ENCODE data around the gene CTTNBP2.

The CTTNBP2 gene

GRCh38 chr7:117759950-117760640 lies 113.1 kb downstream of the CTTNBP2 start:
- no peak for DNase-seq (ENCODE audit: low read depth)
- H3K4me3 ChIP-seq (ENCODE audit: low read depth, low read length) = no peak overlapping the region

GRCh38 chr7:117757440-117757839 lies 115.8 kb downstream of the CTTNBP2 start:
- no peak for DNase-seq (ENCODE audit: low read depth)
- H3K4me3 ChIP-seq (ENCODE audit: low read depth, low read length) = no peak overlapping the region

GRCh38 chr7:117756586-117757085 lies 116.6 kb downstream of the CTTNBP2 start:
- H3K4me3 ChIP-seq (ENCODE audit: low read depth, low read length) = no peak overlapping the region
- DNase-seq (ENCODE audit: low read depth) = no peak

- no peak for DNase-seq (ENCODE audit: low read depth)
- H3K4me3 ChIP-seq (ENCODE audit: low read depth, low read length) = no peak overlapping the region
These were observed 118.1 kb downstream of the CTTNBP2 start for GRCh38 chr7:117755136-117755535.

GRCh38 chr7:117751775-117752174 lies 121.5 kb downstream of the CTTNBP2 start:
- no peak overlapping the region for H3K4me3 ChIP-seq (ENCODE audit: low read depth, low read length)
- DNase-seq (ENCODE audit: low read depth) = no peak

- no peak overlapping the region for H3K4me3 ChIP-seq (ENCODE audit: low read depth, low read length)
- no peak for DNase-seq (ENCODE audit: low read depth)
These were observed 122.4 kb downstream of the CTTNBP2 start for GRCh38 chr7:117750612-117751563.

- H3K4me3 ChIP-seq (ENCODE audit: low read depth, low read length) = no peak overlapping the region
- no peak for DNase-seq (ENCODE audit: low read depth)
These were observed 131.3 kb downstream of the CTTNBP2 start for GRCh38 chr7:117741962-117742361.

GRCh38 chr7:117739085-117739484 lies 134.2 kb downstream of the CTTNBP2 start:
- no peak overlapping the region for H3K4me3 ChIP-seq (ENCODE audit: low read depth, low read length)

GRCh38 chr7:117737926-117738325 lies 135.3 kb downstream of the CTTNBP2 start:
- no peak overlapping the region for H3K4me3 ChIP-seq (ENCODE audit: low read depth, low read length)
- no peak for DNase-seq (ENCODE audit: low read depth)

More at GRCh38 chr7:117739085-117739484, 134.2 kb downstream of the CTTNBP2 start:
- no peak for DNase-seq (ENCODE audit: low read depth)

- DNase-seq (ENCODE audit: low read depth) = no peak
These were observed 141.8 kb downstream of the CTTNBP2 start for GRCh38 chr7:117731455-117731854.

GRCh38 chr7:117730390-117730789 lies 142.9 kb downstream of the CTTNBP2 start:
- no peak overlapping the region for H3K4me3 ChIP-seq (ENCODE audit: low read depth, low read length)
- DNase-seq (ENCODE audit: low read depth) = no peak

More at GRCh38 chr7:117731455-117731854, 141.8 kb downstream of the CTTNBP2 start:
- H3K4me3 ChIP-seq (ENCODE audit: low read depth, low read length) = no peak overlapping the region

GRCh38 chr7:117728890-117729624 lies 144.2 kb downstream of the CTTNBP2 start:
- DNase-seq (ENCODE audit: low read depth) = no peak
- no peak overlapping the region for H3K4me3 ChIP-seq (ENCODE audit: low read depth, low read length)

- DNase-seq (ENCODE audit: low read depth) = no peak
- no peak overlapping the region for H3K4me3 ChIP-seq (ENCODE audit: low read depth, low read length)
These were observed 148.3 kb downstream of the CTTNBP2 start for GRCh38 chr7:117724898-117725297.

GRCh38 chr7:117719377-117719776 lies 153.9 kb downstream of the CTTNBP2 start:
- no peak for DNase-seq (ENCODE audit: low read depth)
- no peak overlapping the region for H3K4me3 ChIP-seq (ENCODE audit: low read depth, low read length)

GRCh38 chr7:117718116-117718835 lies 155.0 kb downstream of the CTTNBP2 start:
- no peak for DNase-seq (ENCODE audit: low read depth)
- no peak overlapping the region for H3K4me3 ChIP-seq (ENCODE audit: low read depth, low read length)

- no peak for DNase-seq (ENCODE audit: low read depth)
- no peak overlapping the region for H3K4me3 ChIP-seq (ENCODE audit: low read depth, low read length)
These were observed 155.9 kb downstream of the CTTNBP2 start for GRCh38 chr7:117717357-117717756.

GRCh38 chr7:117716707-117717299 lies 156.4 kb downstream of the CTTNBP2 start:
- H3K4me3 ChIP-seq (ENCODE audit: low read depth, low read length) = no peak overlapping the region
- no peak for DNase-seq (ENCODE audit: low read depth)

- no peak for DNase-seq (ENCODE audit: low read depth)
- no peak overlapping the region for H3K4me3 ChIP-seq (ENCODE audit: low read depth, low read length)
These were observed 157.3 kb downstream of the CTTNBP2 start for GRCh38 chr7:117715784-117716445.

Measured in skeletal muscle cell (primary cell).